ENCODE data around the gene GSTO2. TPM values are rescaled to one million over a fixed set of nuclear protein-coding genes. Genes with fewer than 3 reads are reported as not detected.

The GSTO2 gene
- total and polyA plus RNA-seq, 2 of the 13 experiments (the other 11 are each of a cell fraction or from before 2014, with no cell fraction given), result 2.1 to 7.9 TPM

- TF ChIP-seq ZNF558 (CRISPR knock-in tag; IDR thresholded peaks at IDR 0.05; ENCODE audit: borderline replicate concordance) (no peak), ZNF775 (CRISPR knock-in tag; IDR thresholded peaks at IDR 0.05; ENCODE audit: borderline replicate concordance) (no peak), USF2 (IDR thresholded peaks at IDR 0.05; ENCODE audit: low read depth, low read length) (no peak), USF2 (CRISPR knock-in tag; IDR thresholded peaks at IDR 0.05; ENCODE audit: borderline replicate concordance) (no peak), POLR2AphosphoS5 (IDR thresholded peaks at IDR 0.05; ENCODE audit: low read depth, low read length) (0 out of 2 replicates have a peak, but pooled peaks have one; percentile 24), ZEB1 (IDR thresholded peaks at IDR 0.05; ENCODE audit: insufficient replicate concordance, low read depth) (peak; percentile 94), ZNF563 (CRISPR knock-in tag; IDR thresholded peaks at IDR 0.05) (no peak), NKX3-1 (CRISPR knock-in tag; IDR thresholded peaks at IDR 0.05) (no peak), GZF1 (CRISPR knock-in tag; IDR thresholded peaks at IDR 0.05) (no peak), AHR (CRISPR knock-in tag; IDR thresholded peaks at IDR 0.05) (no peak; the same call in 1 of the 2 replicates), PHF5A (CRISPR knock-in tag; IDR thresholded peaks at IDR 0.05; ENCODE audit: low read depth, unreplicated experiment) (peak; percentile 63), LBX2 (CRISPR knock-in tag; IDR thresholded peaks at IDR 0.05; ENCODE audit: borderline replicate concordance) (no peak)
- TF ChIP-seq, protein P1, sequence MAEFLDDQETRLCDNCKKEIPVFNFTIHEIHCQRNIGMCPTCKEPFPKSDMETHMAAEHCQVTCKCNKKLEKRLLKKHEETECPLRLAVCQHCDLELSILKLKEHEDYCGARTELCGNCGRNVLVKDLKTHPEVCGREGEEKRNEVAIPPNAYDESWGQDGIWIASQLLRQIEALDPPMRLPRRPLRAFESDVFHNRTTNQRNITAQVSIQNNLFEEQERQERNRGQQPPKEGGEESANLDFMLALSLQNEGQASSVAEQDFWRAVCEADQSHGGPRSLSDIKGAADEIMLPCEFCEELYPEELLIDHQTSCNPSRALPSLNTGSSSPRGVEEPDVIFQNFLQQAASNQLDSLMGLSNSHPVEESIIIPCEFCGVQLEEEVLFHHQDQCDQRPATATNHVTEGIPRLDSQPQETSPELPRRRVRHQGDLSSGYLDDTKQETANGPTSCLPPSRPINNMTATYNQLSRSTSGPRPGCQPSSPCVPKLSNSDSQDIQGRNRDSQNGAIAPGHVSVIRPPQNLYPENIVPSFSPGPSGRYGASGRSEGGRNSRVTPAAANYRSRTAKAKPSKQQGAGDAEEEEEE (CRISPR knock-in tag; IDR thresholded peaks at IDR 0.05; ENCODE audit: borderline replicate concordance), result no peak; the same call in 1 of the 2 replicates
- TF ChIP-seq, protein P2, sequence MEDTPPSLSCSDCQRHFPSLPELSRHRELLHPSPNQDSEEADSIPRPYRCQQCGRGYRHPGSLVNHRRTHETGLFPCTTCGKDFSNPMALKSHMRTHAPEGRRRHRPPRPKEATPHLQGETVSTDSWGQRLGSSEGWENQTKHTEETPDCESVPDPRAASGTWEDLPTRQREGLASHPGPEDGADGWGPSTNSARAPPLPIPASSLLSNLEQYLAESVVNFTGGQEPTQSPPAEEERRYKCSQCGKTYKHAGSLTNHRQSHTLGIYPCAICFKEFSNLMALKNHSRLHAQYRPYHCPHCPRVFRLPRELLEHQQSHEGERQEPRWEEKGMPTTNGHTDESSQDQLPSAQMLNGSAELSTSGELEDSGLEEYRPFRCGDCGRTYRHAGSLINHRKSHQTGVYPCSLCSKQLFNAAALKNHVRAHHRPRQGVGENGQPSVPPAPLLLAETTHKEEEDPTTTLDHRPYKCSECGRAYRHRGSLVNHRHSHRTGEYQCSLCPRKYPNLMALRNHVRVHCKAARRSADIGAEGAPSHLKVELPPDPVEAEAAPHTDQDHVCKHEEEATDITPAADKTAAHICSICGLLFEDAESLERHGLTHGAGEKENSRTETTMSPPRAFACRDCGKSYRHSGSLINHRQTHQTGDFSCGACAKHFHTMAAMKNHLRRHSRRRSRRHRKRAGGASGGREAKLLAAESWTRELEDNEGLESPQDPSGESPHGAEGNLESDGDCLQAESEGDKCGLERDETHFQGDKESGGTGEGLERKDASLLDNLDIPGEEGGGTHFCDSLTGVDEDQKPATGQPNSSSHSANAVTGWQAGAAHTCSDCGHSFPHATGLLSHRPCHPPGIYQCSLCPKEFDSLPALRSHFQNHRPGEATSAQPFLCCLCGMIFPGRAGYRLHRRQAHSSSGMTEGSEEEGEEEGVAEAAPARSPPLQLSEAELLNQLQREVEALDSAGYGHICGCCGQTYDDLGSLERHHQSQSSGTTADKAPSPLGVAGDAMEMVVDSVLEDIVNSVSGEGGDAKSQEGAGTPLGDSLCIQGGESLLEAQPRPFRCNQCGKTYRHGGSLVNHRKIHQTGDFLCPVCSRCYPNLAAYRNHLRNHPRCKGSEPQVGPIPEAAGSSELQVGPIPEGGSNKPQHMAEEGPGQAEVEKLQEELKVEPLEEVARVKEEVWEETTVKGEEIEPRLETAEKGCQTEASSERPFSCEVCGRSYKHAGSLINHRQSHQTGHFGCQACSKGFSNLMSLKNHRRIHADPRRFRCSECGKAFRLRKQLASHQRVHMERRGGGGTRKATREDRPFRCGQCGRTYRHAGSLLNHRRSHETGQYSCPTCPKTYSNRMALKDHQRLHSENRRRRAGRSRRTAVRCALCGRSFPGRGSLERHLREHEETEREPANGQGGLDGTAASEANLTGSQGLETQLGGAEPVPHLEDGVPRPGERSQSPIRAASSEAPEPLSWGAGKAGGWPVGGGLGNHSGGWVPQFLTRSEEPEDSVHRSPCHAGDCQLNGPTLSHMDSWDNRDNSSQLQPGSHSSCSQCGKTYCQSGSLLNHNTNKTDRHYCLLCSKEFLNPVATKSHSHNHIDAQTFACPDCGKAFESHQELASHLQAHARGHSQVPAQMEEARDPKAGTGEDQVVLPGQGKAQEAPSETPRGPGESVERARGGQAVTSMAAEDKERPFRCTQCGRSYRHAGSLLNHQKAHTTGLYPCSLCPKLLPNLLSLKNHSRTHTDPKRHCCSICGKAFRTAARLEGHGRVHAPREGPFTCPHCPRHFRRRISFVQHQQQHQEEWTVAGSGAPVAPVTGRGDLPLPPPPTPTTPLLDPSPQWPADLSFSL (CRISPR knock-in tag; IDR thresholded peaks at IDR 0.05), result no peak
- TF ChIP-seq, protein P3, sequence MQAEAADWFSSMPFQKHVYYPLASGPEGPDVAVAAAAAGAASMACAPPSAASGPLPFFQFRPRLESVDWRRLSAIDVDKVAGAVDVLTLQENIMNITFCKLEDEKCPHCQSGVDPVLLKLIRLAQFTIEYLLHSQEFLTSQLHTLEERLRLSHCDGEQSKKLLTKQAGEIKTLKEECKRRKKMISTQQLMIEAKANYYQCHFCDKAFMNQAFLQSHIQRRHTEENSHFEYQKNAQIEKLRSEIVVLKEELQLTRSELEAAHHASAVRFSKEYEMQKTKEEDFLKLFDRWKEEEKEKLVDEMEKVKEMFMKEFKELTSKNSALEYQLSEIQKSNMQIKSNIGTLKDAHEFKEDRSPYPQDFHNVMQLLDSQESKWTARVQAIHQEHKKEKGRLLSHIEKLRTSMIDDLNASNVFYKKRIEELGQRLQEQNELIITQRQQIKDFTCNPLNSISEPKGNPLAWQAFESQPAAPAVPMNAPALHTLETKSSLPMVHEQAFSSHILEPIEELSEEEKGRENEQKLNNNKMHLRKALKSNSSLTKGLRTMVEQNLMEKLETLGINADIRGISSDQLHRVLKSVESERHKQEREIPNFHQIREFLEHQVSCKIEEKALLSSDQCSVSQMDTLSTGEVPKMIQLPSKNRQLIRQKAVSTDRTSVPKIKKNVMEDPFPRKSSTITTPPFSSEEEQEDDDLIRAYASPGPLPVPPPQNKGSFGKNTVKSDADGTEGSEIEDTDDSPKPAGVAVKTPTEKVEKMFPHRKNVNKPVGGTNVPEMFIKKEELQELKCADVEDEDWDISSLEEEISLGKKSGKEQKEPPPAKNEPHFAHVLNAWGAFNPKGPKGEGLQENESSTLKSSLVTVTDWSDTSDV (CRISPR knock-in tag; IDR thresholded peaks at IDR 0.05), result no peak
Measured at GRCh38 chr10:104253106-104253505, 15.9 kb upstream of the GSTO2 start (continued).

Data from HepG2 (cell line).